Skin epidermis (tissue), 12 donors: ENCODE measurements around the gene LRP8.
A peak's percentile ranks its signal among the peaks of the same experiment; 100 is the strongest.
"Not testable (repeated sequence)": the region's sequence is repeated elsewhere in the genome, so short reads cannot be mapped to it uniquely, and the experiment has no call there.

Experiments
- H3K27ac ChIP-seq, 21 experiments: fragments of 200-600 bp; sonication (generic) in 11 of 21; one replicate each; pipeline ENCODE4 v1.5.0; 2020; ENCODE audit warnings: mild to moderate bottlenecking in 3 of 21, inconsistent platforms in 2 of 21, moderate library complexity in 2 of 21
- H3K4me3 ChIP-seq, 7 experiments: fragments of 200-600 bp; sonication (generic) in 2 of 7; one replicate each; pipeline ENCODE4 v1.5.0; 2020; ENCODE audit warnings: inconsistent platforms in 2 of 7, mild to moderate bottlenecking in 2 of 7, moderate library complexity in 1 of 7

LRP8 gene

DNA sequence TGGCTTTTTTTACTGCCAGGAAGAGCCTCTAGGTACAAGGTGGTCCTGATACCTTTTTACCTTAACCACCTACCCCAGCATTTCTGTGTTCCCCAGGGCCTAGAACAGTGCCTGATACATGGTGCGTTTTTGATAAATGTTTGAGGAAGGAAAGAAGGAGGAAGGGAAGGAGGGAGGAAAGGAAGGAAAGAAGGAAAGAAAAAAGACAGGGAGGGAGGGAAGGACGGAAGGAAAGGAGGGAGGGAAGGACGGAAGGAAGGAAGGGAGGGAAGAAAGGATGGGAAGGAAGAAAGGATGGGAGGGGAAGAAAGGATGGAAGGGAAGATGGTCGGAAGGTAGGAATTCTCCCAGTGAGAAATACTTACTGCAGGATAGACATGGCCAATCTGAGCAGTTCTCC lies 77.5 kb downstream of the LRP8 start:
- H3K4me3 ChIP-seq, result no peak overlapping the region
- H3K27ac ChIP-seq, result no peak overlapping the region

DNA sequence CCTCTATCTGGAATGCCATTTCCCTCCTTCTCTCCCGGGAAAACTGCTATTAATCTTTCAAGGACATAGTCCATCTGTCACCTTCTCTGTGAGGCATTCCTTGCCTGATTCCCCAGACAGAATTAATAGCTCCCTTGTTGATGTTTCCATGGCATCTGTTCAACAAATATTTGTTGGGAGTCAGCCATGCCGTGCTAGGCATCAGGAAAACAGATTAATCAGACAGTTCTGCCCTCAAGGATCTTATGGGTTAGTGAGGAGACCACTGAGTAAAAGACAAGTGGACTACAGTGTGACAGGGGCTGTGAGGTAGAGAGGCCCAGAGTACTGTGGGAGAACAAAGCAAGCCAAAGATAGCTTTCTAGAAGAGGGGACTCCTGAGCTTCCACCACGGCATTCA lies 78.2 kb downstream of the LRP8 start:
- no peak overlapping the region for H3K4me3 ChIP-seq
- H3K27ac ChIP-seq, result no peak overlapping the region

DNA sequence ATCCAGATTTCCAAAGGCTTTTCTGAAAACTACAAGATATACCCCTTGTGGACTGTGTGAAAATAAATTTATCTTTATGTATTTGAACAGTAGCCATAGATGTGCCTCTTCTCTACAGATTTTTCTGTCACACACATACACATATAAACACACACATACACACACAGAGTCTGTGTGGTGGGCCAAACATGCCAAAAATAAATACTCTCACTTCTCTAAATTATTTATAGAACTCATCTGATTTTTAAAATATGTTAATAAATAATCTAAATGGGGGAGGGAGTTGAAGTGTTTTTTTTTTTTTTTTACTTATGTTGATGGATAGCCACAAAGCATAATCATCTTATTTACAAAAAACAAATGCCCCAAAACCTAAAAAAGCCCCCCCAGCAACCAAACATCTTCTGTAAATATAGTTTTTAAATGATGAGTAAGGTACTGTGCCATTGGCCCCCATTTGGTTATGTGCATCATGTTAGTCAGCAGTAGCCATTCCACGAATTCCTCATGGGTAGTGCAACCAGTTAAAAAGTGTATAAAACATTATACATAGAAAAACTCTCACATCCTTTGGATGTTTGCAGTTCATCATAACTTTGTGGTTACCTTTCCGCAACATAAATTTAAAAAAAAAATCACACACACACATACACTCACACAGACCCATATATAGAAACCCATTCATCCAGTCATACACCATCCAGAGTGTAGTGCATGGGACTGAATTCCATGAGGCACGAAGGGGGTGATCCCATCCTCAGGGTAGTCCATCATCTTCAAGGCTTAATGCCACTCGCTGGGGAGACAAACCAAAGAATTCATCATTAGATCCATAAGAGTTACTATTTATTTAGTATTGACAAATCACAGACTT lies 81.4 kb downstream of the LRP8 start:
- Histone ChIP-seq H3K4me3 (no peak overlapping the region), H3K27ac (no peak overlapping the region)

DNA sequence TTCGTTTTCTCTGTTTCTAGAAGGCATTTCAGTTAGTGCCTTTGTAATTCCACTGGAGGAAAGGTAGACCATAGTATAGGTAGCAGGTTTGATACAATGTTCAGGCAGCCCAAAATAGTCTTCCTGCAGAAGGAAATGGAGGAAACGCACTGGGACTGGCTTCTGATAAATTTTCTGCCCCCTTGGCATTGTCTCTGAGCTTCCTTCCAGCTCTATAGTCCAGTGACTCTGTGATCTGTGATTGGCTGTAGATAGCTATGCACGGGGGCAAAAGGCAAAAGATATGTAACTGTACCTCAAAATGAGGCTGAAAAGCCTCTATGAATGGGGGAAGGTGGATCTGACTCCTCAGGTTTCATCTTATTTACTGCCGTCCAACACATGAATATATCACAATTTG lies 83.7 kb downstream of the LRP8 start:
- Histone ChIP-seq H3K27ac (no peak overlapping the region), H3K4me3 (no peak overlapping the region)

DNA sequence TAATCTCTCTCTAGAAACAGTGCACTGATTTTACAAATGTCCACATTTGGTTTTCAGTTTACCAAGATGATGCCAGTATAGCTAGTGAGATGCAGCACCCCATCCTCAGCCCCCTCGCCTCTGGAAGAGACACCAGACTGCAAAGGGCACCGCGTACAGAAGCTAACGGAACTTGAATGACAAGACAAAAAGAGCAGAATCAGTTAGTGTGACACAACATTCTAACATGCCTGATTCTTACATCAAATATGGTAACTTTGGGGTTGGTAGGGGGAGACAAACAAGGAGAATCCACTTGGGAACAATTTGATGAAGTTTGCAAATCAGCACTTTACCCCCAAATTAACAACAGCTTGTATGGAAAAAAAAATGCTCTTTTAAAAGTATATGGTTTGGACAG lies 85.5 kb downstream of the LRP8 start:
- no peak overlapping the region for H3K27ac ChIP-seq
- H3K4me3 ChIP-seq, result no peak overlapping the region

DNA sequence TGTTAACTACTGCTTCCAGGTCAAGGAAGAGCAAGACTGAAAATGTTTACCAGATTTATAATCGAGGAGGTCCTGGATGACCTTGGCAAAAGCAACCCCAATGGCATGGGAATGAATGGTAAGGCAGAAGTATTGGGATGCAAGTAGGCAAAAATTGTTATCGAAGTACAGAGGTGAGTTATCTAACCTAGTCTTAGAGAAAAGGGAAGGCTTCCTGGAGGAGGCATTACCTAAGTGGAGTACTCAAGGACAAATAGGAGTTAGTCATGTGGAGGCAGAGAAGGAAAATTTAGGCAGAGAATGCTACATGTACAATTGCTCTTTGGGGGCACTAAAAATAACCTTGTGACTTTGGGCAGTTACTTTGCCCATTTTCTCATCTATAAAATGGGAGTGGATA lies 86.0 kb downstream of the LRP8 start:
- no peak overlapping the region for H3K4me3 ChIP-seq

DNA sequence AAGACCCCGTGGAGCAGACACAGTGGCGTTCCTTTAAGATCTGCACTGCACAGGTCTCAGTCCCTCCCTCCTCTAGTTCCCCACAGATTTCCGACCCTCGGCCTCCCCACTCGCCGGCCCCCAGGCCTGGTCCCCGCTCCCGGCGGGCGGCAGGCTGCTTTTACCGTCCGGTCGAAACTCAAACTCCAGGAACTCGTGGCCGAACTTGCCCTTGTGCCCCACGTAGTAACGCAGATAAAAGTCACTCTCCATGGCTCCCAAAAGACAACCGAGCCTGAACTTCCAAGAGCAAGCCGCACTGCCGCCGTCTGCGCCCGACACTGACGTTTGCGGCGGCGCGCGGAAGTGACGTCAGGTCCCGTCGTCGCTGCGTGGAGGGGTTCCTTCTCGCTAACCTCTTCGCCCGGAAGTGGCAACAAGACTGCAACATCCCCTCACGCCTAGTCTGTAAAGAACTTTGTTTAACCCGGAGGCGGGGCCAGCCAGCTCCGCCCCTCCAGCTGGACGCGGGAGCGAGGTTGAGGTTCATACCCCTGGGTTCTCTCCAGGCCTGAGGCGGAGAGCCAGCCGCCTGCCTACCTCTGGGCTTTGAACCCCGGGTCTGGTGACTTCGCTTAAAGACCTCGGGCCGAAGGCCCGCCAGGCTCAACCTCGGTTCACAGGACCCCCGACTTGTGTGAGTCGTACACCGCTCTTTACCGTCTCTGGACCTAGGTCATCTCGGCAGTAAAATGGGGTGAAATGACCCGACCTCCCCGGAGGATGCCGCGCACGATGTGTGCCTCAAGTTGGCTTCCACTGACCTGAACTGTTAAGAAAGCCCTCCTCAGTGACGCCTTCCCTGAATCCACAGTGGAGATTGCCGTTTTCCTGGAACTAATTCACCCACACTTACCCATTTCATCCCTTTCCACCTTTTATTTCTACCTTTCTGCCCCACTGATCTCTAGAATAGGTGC lies 89.4 kb downstream of the LRP8 start, which contains the start of gene MAGOH:
Gene MAGOH (minus strand): TSS at position 322 of the 959 bp plus-strand sequence. CDS start 70 bp downstream, at position 252.
- Histone ChIP-seq H3K27ac (peak within 1 kb of the TSS; percentile 52 to 92 (median 84)), H3K4me3 (peak within 1 kb of the TSS; percentile 64 to 99 (median 88))

More for the DNA sequence above, 86.0 kb downstream of the LRP8 start:
- no peak overlapping the region for H3K27ac ChIP-seq

DNA sequence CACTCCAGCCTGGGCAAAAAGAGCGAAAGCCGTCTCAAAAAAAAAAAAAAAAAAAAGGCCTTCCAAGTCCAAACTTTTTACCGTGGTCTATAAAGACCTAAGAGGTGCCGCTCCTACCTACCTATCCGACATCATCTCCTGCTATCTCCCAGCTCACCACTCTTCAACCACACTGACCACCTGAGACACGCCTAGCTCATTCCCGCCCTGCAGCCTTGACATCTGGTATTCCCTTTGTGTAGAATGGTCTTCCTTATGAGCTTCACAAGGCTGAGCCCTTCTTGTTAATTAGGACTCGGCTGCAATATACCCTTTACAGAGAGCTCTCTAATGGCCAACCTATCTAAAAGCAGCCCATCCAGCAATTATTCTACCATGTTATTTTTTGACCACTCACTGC lies 90.2 kb downstream of the LRP8 start:
- peak overlapping the region; percentile 64 to 99 (median 88) for H3K4me3 ChIP-seq
- H3K27ac ChIP-seq, result peak overlapping the region in 18 of 21 experiments; percentile 52 to 92 (median 84)

DNA sequence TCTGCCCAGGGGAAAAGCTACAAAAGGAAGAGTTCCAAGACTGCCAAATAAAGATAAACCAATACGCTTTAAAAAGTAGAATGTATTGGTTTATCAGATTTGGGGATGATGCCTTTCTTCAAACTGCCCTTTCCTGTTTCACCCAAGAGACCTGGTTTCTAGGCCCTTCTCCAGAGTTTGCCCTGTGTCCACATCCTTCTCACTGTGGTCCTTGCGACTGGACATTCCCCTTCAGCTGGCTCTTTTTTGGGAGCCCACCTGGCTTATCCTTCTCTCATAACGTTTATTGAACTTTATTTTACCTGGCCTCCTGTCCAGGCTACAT lies 106.9 kb downstream of the LRP8 start:
- peak overlapping the region; percentile 81 to 98 (median 95) for H3K27ac ChIP-seq
- peak overlapping the region; percentile 63 to 79 (median 71) for H3K4me3 ChIP-seq

DNA sequence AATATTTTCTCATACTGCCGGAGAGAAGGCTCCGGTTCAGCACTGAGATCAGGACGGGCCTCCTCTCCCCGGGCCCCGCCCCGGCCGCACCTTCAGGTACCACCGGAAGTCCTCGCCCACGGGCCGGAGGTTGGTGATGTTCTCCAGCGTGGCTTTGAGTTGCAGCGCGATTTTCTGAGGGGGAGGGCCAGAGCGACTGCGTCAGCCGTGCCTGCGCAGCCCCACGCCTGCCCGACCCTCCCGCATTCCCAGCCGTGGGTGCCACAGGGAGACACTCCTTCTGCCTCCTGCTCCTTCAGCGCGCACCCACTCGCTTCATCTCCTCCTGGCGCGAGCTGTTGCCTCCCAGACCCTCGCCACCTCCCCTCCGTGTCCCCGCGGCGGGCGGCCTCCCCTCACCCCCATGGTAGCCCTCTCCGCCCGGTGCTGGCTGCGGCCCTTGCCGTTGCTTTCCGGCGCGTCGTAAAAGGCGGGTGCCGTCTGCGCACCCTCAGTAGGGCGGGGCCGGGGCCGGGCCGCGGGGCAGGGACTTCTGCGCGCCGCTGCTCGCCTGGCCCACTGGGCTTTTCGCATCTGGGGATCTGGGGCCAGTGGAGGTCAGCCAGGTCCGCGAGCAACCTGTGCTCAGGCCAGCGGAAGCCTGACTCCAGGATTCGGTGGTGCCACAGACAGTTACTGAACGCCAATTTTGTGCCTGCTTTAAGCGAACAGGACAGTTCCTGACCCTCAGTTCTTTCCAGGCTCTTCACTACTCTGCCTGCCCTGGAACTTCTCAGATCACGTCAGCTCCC lies 107.5 kb downstream of the LRP8 start, which contains the start of gene CZIB:
Gene CZIB (minus strand): TSS at position 464 of the 791 bp plus-strand sequence. CDS start 59 bp downstream, at position 405.
- peak within 1 kb of the TSS; percentile 81 to 98 (median 95) for H3K27ac ChIP-seq
- H3K4me3 ChIP-seq, result peak within 1 kb of the TSS; percentile 63 to 79 (median 71)

DNA sequence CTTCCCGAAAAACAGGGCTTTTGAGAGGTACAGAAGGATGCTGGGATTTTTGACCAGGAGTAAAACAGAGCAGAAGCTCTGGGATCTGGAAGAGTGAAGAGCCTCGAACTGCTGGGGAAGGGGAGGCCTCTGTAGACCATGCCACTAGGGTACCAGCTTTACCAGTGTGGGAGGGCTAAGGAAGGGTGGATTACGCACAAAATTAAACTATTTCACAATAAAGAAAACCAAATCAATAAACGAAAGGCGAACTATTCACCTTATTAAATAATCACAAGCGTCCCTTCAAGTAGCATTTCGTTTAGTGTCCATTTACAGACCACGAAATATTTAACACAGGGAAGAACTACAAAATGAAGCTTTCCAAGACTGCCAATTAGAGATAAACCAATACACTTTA lies 108.2 kb downstream of the LRP8 start:
- Histone ChIP-seq H3K27ac (peak overlapping the region in 20 of 21 experiments; percentile 85 to 98 (median 95)), H3K4me3 (peak overlapping the region; percentile 63 to 79 (median 71))

DNA sequence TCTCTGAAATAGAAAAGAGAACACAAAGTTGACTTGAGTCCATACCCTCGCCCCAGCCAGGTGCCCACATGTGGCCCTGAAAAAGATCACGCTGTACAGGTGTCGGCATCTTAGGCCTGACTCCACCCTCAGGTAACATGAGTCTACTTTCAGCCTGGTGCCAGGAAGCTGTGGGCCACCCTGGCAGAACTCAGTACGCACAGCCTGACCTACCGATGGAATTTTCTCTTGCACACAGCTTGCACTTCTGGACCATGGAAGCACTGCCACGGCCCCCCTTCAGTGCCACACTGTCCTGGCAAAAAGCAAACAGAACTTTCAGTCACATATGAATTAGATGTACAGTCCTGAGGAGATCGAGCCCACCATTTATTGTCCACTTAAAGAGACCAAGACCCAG lies 109.7 kb downstream of the LRP8 start:
- Histone ChIP-seq H3K4me3 (no peak overlapping the region), H3K27ac (no peak overlapping the region)

DNA sequence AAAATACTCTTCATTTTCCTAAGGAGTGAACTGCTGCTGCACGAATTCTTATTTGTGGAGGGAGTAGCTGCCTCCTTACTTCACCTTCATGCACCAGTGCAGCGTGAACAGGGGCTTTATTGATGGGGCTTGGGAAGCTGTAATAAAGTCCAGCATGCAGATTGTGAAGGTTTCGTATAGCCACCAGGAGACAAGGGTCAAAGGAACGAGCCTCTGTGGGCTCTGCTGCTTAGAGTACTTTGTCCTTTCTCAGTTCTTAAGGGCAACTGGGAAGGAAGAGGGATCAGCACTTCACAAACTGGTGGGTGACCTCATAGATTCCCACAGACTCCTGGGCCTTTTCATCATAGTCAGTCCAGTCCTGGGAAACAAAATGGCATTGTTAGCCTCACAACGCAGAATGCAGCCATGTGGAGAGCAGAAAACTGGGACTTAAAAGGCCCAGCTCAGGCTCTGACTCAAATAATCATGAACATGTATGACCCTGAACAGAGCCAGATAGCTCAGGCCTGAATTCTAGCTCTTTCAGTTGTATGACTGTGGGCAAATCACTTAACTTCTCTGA lies 113.4 kb downstream of the LRP8 start:
- H3K27ac ChIP-seq, result no peak overlapping the region

DNA sequence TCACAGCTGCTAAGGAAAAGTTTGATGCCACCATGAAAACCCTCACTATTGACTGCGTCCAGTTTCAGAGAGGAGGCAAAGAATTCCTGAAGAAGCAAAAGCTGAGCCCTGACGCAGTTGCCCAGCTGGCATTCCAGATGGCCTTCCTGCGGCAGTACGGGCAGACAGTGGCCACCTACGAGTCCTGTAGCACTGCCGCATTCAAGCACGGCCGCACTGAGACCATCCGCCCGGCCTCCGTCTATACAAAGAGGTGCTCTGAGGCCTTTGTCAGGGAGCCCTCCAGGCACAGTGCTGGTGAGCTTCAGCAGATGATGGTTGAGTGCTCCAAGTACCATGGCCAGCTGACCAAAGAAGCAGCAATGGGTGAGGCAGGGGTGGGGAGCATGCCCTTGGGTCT lies 116.9 kb downstream of the LRP8 start:
- H3K4me3 ChIP-seq, result no peak overlapping the region

More for the DNA sequence above, 113.4 kb downstream of the LRP8 start:
- H3K4me3 ChIP-seq, result no peak overlapping the region

DNA sequence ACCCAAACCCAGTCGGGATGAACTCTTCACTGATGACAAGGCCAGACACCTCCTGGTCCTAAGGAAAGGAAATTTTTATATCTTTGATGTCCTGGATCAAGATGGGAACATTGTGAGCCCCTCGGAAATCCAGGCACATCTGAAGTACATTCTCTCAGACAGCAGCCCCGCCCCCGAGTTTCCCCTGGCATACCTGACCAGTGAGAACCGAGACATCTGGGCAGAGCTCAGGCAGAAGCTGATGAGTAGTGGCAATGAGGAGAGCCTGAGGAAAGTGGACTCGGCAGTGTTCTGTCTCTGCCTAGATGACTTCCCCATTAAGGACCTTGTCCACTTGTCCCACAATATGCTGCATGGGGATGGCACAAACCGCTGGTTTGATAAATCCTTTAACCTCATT lies 117.5 kb downstream of the LRP8 start:
- H3K27ac ChIP-seq, result no peak overlapping the region
- H3K4me3 ChIP-seq, result no peak overlapping the region

More for the DNA sequence above, 116.9 kb downstream of the LRP8 start:
- H3K27ac ChIP-seq, result no peak overlapping the region

DNA sequence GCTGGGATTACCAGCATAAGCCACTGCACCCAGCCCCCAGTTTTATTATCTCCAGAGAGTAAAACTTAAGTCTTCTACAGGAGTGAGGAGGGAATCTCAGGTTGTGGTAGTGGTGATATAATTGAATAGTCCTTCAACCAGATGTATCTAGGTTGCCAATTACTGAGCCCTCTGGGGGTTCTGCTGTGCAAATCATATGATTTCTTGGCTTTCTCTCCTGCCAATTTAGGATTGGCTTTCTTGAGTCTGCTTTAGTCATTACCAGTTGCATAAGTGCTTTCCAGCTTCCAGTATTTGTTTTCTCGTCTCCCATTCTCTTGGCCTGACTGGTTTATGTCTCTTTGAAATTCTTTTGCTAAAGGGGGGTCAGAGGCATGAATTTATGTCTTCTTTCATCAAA lies 120.1 kb downstream of the LRP8 start:
- Histone ChIP-seq H3K4me3 (no peak overlapping the region), H3K27ac (no peak overlapping the region)

DNA sequence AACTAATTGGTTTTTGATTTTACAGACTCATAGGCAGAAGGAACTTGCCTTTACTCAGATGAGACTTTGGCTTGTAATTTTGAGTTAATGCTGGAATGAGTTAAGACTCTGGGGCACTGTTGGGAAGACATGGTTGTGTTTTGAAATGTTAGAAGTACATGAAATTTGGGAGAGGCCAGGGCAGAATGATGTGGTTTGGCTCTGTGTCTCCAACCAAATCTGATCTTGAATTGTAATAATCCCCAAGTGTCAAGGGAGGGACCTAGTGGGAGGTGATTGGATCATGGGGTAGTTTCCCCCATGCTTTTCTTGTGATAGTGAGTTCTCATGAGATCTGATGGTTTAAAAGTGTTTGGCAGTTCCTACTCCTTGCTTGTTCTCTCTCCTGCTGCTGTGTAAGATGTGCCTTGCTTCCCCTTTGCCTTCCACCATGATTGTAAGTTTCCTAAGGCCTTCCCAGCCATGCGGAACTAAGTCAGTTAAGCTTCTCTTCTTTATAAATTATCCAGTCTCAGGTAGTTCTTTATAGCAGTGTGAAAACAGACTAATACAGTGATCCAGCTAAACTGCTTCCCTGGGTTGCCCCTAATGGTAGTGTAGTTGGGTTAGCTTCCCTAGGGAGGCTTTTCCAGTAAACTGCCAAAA lies 121.0 kb downstream of the LRP8 start:
- H3K27ac ChIP-seq, result no peak overlapping the region
- H3K4me3 ChIP-seq, result no peak overlapping the region

DNA sequence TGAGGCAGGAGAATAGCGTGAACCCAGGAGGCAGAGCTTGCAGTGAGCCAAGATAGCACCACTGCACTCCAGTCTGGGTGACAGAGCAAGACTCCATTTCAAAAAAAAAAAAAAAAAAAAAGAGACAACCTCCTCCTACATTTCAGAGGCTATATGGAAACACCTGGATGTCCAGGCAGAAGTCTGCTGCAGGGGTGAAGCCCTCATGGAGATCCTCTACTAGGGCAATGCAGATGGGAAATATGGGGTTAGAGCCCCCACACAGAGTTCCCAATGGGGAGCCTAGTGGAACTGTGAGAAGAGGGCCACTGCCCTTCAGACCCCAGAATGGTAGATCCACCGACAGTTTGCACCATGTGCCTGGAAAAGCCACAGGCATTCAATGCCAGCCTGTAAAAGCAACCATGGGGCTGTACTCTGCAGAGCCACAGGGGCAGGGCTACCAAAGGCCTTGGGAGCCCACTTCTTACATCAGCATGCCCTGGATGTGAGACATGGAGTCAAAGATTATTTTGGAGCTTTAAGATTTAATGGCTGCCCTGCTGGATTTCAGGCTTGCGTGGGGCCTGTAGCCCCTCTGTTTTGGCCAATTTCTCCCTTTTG lies 121.7 kb downstream of the LRP8 start:
- H3K27ac ChIP-seq, H3K4me3 ChIP-seq: not testable (repeated sequence)
